Endodermal cell (in vitro differentiated cells): ENCODE measurements around the gene ALOXE3. TPM values are rescaled to one million over a fixed set of nuclear protein-coding genes. Genes with fewer than 3 reads are reported as not detected.

Experiments used
- DNase-seq: peaks from one replicate; pipeline ENCODE4 v3.0.0-alpha.2; 2017
- H3K27ac ChIP-seq: 2 replicates; pipeline ENCODE4 v1.5.1; 2013; ENCODE audit warnings: mild to moderate bottlenecking, low read depth, low read length, moderate library complexity
- H3K27me3 ChIP-seq: 2 replicates; pipeline ENCODE4 v1.6.1; 2013; ENCODE audit warnings: mild to moderate bottlenecking, low read length, moderate library complexity; ENCODE audit not compliant: insufficient read depth, control insufficient read depth, poor library complexity, severe bottlenecking
- H3K36me3 ChIP-seq: 2 replicates; pipeline ENCODE4 v1.7.0; 2013; ENCODE audit warnings: mild to moderate bottlenecking, low read length, moderate library complexity; ENCODE audit not compliant: control insufficient read depth, insufficient read depth
- H3K4me1 ChIP-seq: one replicate; pipeline ENCODE4 v1.7.0; 2013; ENCODE audit warnings: low read length; ENCODE audit not compliant: control insufficient read depth, insufficient read depth
- H3K4me3 ChIP-seq: 2 replicates; pipeline ENCODE4 v1.5.1; 2013; ENCODE audit warnings: mild to moderate bottlenecking, low read length, moderate library complexity
- H3K9ac ChIP-seq: 2 replicates; pipeline ENCODE4 v1.6.1; 2013; ENCODE audit warnings: mild to moderate bottlenecking, low read length, moderate library complexity; ENCODE audit not compliant: poor library complexity, severe bottlenecking; ENCODE audit errors: extremely low read depth
- H3K9me3 ChIP-seq: 2 replicates; pipeline ENCODE4 v1.6.1; 2013; ENCODE audit warnings: mild to moderate bottlenecking, low read length, moderate library complexity; ENCODE audit not compliant: control insufficient read depth
- H3K27ac Mint-ChIP-seq: 2 replicates; pipeline ENCODE4 v1.8.0; 2020; ENCODE audit warnings: mixed read lengths
- H3K27me3 Mint-ChIP-seq: 2 replicates; pipeline ENCODE4 v1.8.0; 2021; ENCODE audit warnings: mild to moderate bottlenecking, mixed read lengths; ENCODE audit not compliant: insufficient read depth
- H3K36me3 Mint-ChIP-seq: 2 replicates; pipeline ENCODE4 v1.8.0; 2020; ENCODE audit warnings: low read depth, mixed read lengths
- H3K4me1 Mint-ChIP-seq: 2 replicates; pipeline ENCODE4 v1.8.0; 2020; ENCODE audit warnings: mixed read lengths
- H3K4me3 Mint-ChIP-seq: 2 replicates; pipeline ENCODE4 v1.8.0; 2020; ENCODE audit warnings: mild to moderate bottlenecking, moderate library complexity, mixed read lengths
- H3K9me3 Mint-ChIP-seq: 2 replicates; pipeline ENCODE4 v1.8.0; 2020; ENCODE audit warnings: mild to moderate bottlenecking, mixed read lengths
- WGBS, 2 experiments: methylation state at CpG; one replicate each; pipeline versions ENCODE4 v1.1.5 to v1.1.7; 2013; ENCODE audit warnings: missing lambda C conversion rate in 2 of 2, mixed read lengths in 1 of 2; ENCODE audit not compliant: insufficient coverage in 1 of 2, insufficient read length in 1 of 2; 5-methylcytosine and 5-hydroxymethylcytosine counted together
- total RNA-seq, 2 donors: library from RNA; stranded (reverse); fragmentation: NEBNext Ultra II Directional in 1 of 2; extraction: Animal tissue kit (Norgen Biotek cat#: 25700) in 1 of 2; gene quantifications; 2 replicates in 1 of 2; 3 replicates in 1 of 2; pipeline ENCODE4 v1.2.1, GENCODE V29; 2021
- TF ChIP-seq, protein P1 (sequence below): fragments of 200-600 bp; sonication (generic); conservative IDR thresholded peaks from 2 replicates; pipeline ENCODE4 v1.5.0; 2021; ENCODE audit warnings: antibody characterized with exemption, mild to moderate bottlenecking

ALOXE3 gene
- total RNA-seq, 2 donors from 2014 or later = 0.13 to 0.49 TPM

DNA sequence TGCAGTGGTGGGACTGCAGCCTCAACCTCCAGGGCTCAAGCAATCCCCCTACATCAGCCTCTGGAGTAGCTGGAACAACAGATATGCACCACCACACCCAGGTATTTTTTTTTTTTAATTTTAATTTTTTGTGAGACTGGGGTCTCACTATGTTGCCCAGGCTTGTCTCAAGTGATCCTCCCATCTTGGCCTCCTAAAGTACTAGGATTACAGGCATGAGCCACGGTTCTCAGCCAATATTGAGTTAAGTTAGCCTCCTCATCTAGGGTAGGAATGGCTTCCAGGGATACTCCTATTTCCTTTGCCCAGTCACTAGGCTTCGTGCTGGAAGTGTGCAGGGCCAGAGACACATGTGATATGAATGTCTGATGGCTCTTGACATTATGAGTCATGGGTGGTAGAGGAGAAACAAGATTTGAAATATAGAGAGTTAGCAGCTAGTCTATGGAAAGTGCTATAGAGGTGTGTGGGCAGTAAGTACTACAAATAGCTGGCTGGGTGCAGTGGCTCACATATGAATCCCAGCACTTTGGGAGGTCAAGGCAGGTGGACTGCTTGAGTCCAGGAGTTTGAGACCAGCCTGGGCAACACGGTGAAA lies 13.6 kb upstream of the ALOXE3 start:
- H3K4me3 ChIP-seq = no peak overlapping the region
- H3K27ac ChIP-seq = no peak overlapping the region
- H3K27ac Mint-ChIP-seq = no peak overlapping the region
- H3K9me3 ChIP-seq = no peaks in the 10 kb centered on the region
- no peaks in the 10 kb centered on the region for H3K36me3 ChIP-seq
- no peak for DNase-seq
- H3K4me3 Mint-ChIP-seq = no peak overlapping the region
- H3K9me3 Mint-ChIP-seq = no peaks in the 10 kb centered on the region
- WGBS, 2 experiments = 92 to 96% methylated on average over 3 of the region's 3 CpGs
- H3K9ac ChIP-seq = no peak overlapping the region
- no peaks in the 10 kb centered on the region for H3K4me1 ChIP-seq
- TF ChIP-seq, protein P1, sequence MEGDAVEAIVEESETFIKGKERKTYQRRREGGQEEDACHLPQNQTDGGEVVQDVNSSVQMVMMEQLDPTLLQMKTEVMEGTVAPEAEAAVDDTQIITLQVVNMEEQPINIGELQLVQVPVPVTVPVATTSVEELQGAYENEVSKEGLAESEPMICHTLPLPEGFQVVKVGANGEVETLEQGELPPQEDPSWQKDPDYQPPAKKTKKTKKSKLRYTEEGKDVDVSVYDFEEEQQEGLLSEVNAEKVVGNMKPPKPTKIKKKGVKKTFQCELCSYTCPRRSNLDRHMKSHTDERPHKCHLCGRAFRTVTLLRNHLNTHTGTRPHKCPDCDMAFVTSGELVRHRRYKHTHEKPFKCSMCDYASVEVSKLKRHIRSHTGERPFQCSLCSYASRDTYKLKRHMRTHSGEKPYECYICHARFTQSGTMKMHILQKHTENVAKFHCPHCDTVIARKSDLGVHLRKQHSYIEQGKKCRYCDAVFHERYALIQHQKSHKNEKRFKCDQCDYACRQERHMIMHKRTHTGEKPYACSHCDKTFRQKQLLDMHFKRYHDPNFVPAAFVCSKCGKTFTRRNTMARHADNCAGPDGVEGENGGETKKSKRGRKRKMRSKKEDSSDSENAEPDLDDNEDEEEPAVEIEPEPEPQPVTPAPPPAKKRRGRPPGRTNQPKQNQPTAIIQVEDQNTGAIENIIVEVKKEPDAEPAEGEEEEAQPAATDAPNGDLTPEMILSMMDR = no peak
- peaks cover 9% of the 10 kb centered on the region for H3K4me1 Mint-ChIP-seq
- H3K27me3 ChIP-seq = peaks cover 43% of the 10 kb centered on the region
- peaks cover 41% of the 10 kb centered on the region for H3K27me3 Mint-ChIP-seq
- no peaks in the 10 kb centered on the region for H3K36me3 Mint-ChIP-seq

DNA sequence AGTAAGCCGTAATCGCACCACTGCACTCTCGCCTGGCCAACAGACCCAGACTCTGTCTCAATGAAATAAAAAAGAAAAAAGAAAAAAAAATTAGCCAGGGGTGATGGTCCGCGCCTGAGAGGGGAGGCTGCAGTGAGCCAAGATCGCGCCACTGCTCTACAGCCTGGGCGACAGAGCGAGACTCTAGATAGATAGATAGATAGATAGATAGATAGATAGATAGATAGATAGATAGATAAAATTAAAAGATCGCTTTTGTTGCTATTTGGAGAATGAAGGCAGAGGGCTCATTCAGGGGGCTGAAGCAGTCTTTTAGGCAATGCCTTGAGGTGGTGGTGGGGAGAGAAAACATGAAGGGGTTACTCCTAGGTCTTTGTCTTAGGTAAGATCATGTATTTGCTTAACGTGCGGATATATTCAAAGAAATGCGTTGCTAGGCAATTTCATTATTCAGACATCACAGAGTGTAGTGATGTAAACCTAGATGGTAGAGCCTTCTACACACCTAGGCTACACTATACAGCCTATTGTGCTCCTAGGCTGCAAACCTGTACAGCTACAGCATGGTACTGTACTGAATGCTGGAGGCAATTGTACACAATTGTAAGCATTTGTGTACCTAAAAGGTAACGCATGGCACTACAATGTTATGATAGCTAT lies 9.9 kb upstream of the ALOXE3 start:
- Histone ChIP-seq H3K36me3 (no peaks in the 10 kb centered on the region), H3K27ac (no peak overlapping the region), H3K27me3 (peaks cover 61% of the 10 kb centered on the region), H3K4me3 (no peak overlapping the region), H3K4me1 (no peaks in the 10 kb centered on the region), H3K9ac (no peak overlapping the region), H3K9me3 (no peaks in the 10 kb centered on the region)
- H3K4me3 Mint-ChIP-seq = no peak overlapping the region
- TF ChIP-seq, protein P1 = no peak
- peaks cover 20% of the 10 kb centered on the region for H3K4me1 Mint-ChIP-seq
- no peak for DNase-seq
- no peaks in the 10 kb centered on the region for H3K36me3 Mint-ChIP-seq
- H3K27ac Mint-ChIP-seq = no peak overlapping the region
- 86 to 90% methylated on average over 14 of the region's 14 CpGs for WGBS, 2 experiments
- H3K9me3 Mint-ChIP-seq = no peaks in the 10 kb centered on the region
- H3K27me3 Mint-ChIP-seq = peaks cover 68% of the 10 kb centered on the region

DNA sequence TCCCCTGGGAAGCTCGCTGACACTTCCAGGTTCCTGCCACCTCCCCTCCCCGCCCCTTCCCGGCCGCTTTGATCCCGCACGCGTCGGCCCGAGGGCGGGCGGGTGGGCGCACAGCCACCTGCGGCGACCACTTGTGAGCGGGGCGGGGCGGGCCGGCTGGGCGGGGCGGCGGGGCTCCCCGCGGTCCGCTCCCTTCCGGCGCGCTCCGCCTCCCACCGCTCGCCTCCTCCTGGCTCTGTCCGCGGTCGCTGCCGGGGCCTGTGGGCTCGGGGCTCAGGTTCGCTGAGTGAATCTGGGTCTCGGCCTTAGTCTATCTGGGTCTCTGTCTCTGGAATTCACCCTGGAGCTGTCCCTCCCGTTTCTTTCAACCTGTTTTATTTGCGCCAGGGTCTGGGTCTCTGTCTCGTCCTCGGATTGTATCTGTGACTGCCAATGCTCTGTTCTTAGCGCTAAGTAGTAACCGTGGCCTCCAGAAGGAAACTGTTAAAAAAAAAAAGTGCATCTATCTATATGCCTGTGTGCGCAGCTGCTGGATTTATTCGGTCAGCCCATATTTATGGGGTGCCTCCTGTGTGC lies 8.3 kb upstream of the ALOXE3 start:
- Histone ChIP-seq H3K27me3 (peaks cover 77% of the 10 kb centered on the region), H3K4me3 (peak overlapping the region; percentile 91), H3K36me3 (no peaks in the 10 kb centered on the region), H3K4me1 (no peaks in the 10 kb centered on the region), H3K27ac (no peak overlapping the region), H3K9me3 (no peaks in the 10 kb centered on the region), H3K9ac (peak overlapping the region; percentile 41)
- TF ChIP-seq, protein P1 = no peak
- WGBS, 2 experiments = 1 to 4% methylated on average over 23 to 45 of the region's 45 CpGs
- peaks cover 80% of the 10 kb centered on the region for H3K27me3 Mint-ChIP-seq
- peak overlapping the region; percentile 83 for H3K4me3 Mint-ChIP-seq
- H3K4me1 Mint-ChIP-seq = peaks cover 20% of the 10 kb centered on the region
- no peaks in the 10 kb centered on the region for H3K36me3 Mint-ChIP-seq
- H3K27ac Mint-ChIP-seq = no peak overlapping the region
- DNase-seq = no peak
- H3K9me3 Mint-ChIP-seq = no peaks in the 10 kb centered on the region
